Measurements from ENCODE around the gene RAB17.
"Not testable (repeated sequence)": the region's sequence is repeated elsewhere in the genome, so short reads cannot be mapped to it uniquely, and the experiment has no call there.

RAB17 gene

DNA sequence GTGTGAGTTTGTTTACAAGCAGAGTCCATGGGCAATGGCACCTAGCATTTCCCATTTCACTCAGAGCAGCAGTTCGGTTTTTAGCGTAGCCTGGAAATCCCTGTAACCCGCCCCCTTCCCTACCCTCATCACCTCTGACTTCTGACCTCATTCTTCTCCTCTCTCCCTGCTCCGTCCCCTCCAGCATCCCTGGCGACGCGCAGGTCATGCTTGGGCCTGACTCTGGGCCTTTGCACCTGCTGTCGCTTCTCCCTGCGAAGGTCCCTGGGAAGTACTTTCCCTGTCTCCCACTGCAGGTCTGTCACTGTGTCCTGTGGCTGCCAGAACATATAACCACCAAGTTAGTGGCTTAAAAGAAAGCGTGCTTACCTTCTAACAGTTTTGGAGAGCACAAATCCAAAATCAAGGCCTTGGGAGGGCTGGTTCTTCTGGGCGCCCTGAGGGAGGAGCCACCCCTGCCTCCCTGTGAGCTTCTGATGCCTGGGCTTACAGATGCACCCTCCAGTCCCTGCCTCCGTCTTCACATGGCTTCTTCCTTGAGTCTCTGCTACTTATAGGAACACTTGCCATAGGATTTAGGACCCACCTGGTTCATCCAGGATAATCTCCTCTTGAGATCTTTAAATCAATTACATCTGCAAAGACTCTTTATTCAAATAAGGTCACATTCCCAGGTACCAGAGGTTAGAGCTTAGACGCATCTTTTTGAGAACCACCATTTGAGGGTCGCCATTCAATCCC is 8.1 kb upstream of the RAB17 start:
- Mint-ChIP-seq H3K36me3 (ENCODE audit: low read depth) (no peaks in the 10 kb centered on the region), H3K4me3 (no peak overlapping the region), H3K27ac (peak overlapping the region; percentile 75), H3K4me1 (peaks cover 85% of the 10 kb centered on the region), H3K9me3 (no peaks in the 10 kb centered on the region), H3K27me3 (ENCODE audit: low read depth, poor library complexity) (peaks cover 28% of the 10 kb centered on the region)
- DNase-seq, result no peak
- no peak for TF ChIP-seq CTCF (IDR thresholded peaks at IDR 0.05)

DNA sequence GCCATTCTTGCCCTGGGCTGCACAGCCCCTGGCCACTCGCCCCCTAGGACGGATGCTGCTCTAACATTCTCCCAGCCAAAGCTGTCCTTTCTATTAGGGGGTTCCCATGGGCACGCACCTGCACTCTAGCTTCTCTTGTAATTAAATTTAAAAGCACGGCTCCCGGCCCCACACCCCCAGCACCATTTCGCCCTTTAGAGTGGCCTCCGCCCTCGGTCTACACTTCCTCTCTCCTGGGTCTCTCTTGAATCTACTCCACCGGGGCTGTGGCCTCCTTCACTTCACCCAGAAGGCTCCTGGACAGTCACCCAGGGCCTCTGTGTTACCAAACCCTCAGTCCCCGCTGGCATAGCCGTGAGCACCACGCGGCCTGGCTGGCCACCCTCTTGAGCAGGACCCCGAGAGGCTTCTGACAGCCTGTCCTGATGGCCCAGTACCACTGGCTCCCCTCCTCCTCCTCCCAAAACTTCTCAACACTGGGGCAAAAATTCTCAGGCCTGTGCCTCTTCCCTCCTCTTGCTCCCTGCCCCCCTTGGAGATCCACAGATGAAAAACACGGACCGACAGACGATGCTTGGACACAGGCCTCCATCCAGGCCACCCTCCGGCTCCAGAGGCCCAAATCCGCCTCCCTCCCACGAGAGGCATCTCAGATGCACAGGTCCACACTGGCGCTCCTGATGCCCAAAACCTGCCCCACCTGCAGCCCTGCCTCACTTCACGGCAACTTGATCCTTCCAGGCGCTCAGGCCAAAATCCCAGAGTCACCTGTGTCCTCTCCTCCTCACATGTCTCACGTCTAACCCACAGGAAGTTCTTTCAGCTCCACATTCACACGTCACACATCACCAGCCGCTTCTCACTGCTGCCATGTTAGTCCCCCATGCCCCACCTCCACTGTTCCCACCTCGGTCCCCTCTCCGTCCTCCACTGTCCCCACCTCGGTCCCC is 6.9 kb upstream of the RAB17 start:
- no peak for DNase-seq
- peaks cover 28% of the 10 kb centered on the region for H3K27me3 Mint-ChIP-seq (ENCODE audit: low read depth, poor library complexity)
- no peak for TF ChIP-seq CTCF (IDR thresholded peaks at IDR 0.05)
- H3K9me3 Mint-ChIP-seq, result no peaks in the 10 kb centered on the region
- H3K36me3 Mint-ChIP-seq (ENCODE audit: low read depth), result no peaks in the 10 kb centered on the region
- H3K4me1 Mint-ChIP-seq, result peaks cover 85% of the 10 kb centered on the region
- no peak overlapping the region for H3K4me3 Mint-ChIP-seq
- no peak overlapping the region for H3K27ac Mint-ChIP-seq

- Mint-ChIP-seq H3K36me3 (ENCODE audit: low read depth) (no peaks in the 10 kb centered on the region), H3K4me3 (no peak overlapping the region), H3K27me3 (ENCODE audit: low read depth, poor library complexity) (peaks cover 28% of the 10 kb centered on the region), H3K9me3 (no peaks in the 10 kb centered on the region), H3K27ac (no peak overlapping the region), H3K4me1 (peaks cover 82% of the 10 kb centered on the region)
- TF ChIP-seq CTCF (IDR thresholded peaks at IDR 0.05), result no peak
- DNase-seq, result no peak
Measured at GRCh38 chr2:237596520-237597195, 6.1 kb upstream of the RAB17 start.

DNA sequence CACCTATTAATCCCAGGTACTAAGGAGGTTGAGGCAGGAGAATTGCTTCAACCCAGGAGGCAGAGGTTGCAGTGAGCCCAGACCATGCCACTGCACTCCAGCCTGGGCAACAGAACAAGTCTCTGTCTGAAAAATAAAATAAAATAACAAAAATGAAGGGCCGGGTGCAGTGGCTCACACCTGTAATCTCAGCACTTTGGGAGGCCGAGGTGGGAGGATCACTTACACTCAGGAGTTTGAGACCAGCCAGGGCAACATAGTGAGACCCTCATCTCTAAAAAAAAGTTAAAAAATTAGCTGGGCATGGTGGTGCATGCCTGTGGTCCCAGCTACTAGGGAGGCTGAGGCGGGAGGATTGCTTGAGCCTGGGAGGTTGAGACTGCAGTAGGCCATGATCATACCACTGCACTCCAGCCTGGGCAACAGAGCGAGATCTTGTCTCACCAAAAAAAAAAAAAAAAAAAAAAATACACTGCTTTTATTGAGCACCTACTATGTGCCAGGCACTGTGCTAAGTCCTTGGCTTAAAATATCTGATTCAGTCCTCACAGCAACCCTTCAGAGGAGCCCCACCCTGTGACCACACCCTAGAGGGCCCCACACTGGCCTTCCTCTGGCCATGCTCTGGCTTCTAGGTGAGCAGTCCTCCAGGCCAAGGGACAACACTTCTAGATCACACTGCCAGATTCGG is 5.4 kb upstream of the RAB17 start:
- H3K4me3 Mint-ChIP-seq; H3K9me3 Mint-ChIP-seq; H3K36me3 Mint-ChIP-seq (ENCODE audit: low read depth); DNase-seq; H3K27ac Mint-ChIP-seq: not testable (repeated sequence)
- Mint-ChIP-seq H3K4me1 (peaks cover 82% of the 10 kb centered on the region), H3K27me3 (ENCODE audit: low read depth, poor library complexity) (peaks cover 33% of the 10 kb centered on the region)

DNA sequence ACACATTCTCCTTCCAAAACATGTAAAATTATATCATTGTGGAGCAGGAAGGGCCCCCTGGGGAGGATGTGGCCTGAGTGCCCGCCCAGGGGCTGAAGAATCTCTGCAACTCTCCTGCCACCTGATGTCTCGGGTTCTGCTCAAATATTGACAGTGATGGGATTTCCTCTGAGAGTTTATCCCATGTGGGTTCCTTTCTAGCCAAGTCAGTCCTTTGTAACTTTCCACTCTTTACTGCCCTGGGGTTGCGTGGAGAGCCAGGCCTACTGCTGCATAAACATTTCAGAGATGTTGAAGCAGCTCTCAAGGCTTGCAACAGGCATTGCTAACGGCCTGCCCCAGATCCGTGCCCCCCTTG is 4.0 kb upstream of the RAB17 start:
- TF ChIP-seq CTCF (IDR thresholded peaks at IDR 0.05), result no peak
- Mint-ChIP-seq H3K36me3 (ENCODE audit: low read depth) (no peaks in the 10 kb centered on the region), H3K4me3 (peak overlapping the region; percentile 69), H3K9me3 (no peaks in the 10 kb centered on the region), H3K27me3 (ENCODE audit: low read depth, poor library complexity) (peaks cover 36% of the 10 kb centered on the region), H3K4me1 (peaks cover 82% of the 10 kb centered on the region), H3K27ac (peak overlapping the region; percentile 19)
- no peak for DNase-seq

All from nephron progenitor cell (in vitro differentiated cells).